Measurements from ENCODE around the gene MARF1. TPM values are rescaled to one million over a fixed set of nuclear protein-coding genes. Genes with fewer than 3 reads are reported as not detected.
A peak's percentile ranks its signal among the peaks of the same experiment; 100 is the strongest.
"Not testable (repeated sequence)": the region's sequence is repeated elsewhere in the genome, so short reads cannot be mapped to it uniquely, and the experiment has no call there.

The MARF1 gene
- total RNA-seq, 4 donors from 2014 or later: 32.0 to 52.6 (median 41.1) TPM

GRCh38 chr16:15674571-15674970 lies 31.6 kb upstream of the MARF1 start:
- TF ChIP-seq CTCF (IDR thresholded peaks at IDR 0.05): no peak
- TF ChIP-seq EP300 (IDR thresholded peaks at IDR 0.05; ENCODE audit: low read depth): no peak
- no peak for TF ChIP-seq POLR2A (IDR thresholded peaks at IDR 0.05)
- no peak for TF ChIP-seq POLR2AphosphoS5 (IDR thresholded peaks at IDR 0.05)
- DNase-seq: no peak
- 92 to 94% methylated on average over 6 to 7 of the region's 7 CpGs for WGBS, 2 donors (ENCODE audit: low coverage in 1 of 2)
- no peak overlapping the region for H3K4me3 ChIP-seq
- H3K27ac ChIP-seq: peak overlapping the region in 1 of 4 donors; percentile 87
- peaks cover 0 to 13% (median 5%) of the 10 kb centered on the region in 4 donors for H3K36me3 ChIP-seq
- intact Hi-C loops (cut with DNase I; ENCODE audit: low total_unique reads): no loop called here
- in situ Hi-C loops (cut with MboI; ENCODE audit: low pct_ligation_motif_present in 1 of 4, low pct_unique_long_range_greater_than_20kb in 1 of 4, low sequenced_read_pairs in 3 of 4): no loop called here
- peaks cover 10 to 23% (median 17%) of the 10 kb centered on the region in 4 donors for H3K4me1 ChIP-seq
- no peaks in the 10 kb centered on the region for H3K9me3 ChIP-seq
- no peaks in the 10 kb centered on the region for H3K27me3 ChIP-seq

- Histone ChIP-seq H3K4me1 (peaks cover 10 to 23% (median 17%) of the 10 kb centered on the region in 4 donors), H3K27ac (peak overlapping the region; percentile 84 to 92 (median 88)), H3K4me3 (no peak overlapping the region), H3K36me3 (peaks cover 0 to 16% (median 8%) of the 10 kb centered on the region in 4 donors), H3K27me3 (no peaks in the 10 kb centered on the region), H3K9me3 (no peaks in the 10 kb centered on the region)
- DNase-seq: peak; percentile 86
- in situ Hi-C loops (cut with MboI; ENCODE audit: low pct_ligation_motif_present in 1 of 4, low pct_unique_long_range_greater_than_20kb in 1 of 4, low sequenced_read_pairs in 3 of 4) (no loop called here), intact Hi-C loops (cut with DNase I; ENCODE audit: low total_unique reads) (no loop called here)
- TF ChIP-seq POLR2A (IDR thresholded peaks at IDR 0.05) (no peak), POLR2AphosphoS5 (IDR thresholded peaks at IDR 0.05) (peak; percentile 83 to 87 (median 85)), CTCF (IDR thresholded peaks at IDR 0.05) (no peak), EP300 (IDR thresholded peaks at IDR 0.05; ENCODE audit: low read depth) (peak; percentile 65)
- WGBS, 2 donors (ENCODE audit: low coverage in 1 of 2): 11 to 23% methylated on average over 3 to 20 of the region's 20 CpGs
Observed at GRCh38 chr16:15672514-15673167, 29.7 kb upstream of the MARF1 start.

- intact Hi-C loops (cut with DNase I; ENCODE audit: low total_unique reads): not testable (repeated sequence)
Observed at GRCh38 chr16:15672127-15672513, 29.2 kb upstream of the MARF1 start.

GRCh38 chr16:15671530-15672117 lies 28.7 kb upstream of the MARF1 start:
- Histone ChIP-seq H3K4me1 (peaks cover 10 to 23% (median 17%) of the 10 kb centered on the region in 4 donors), H3K27ac (peak overlapping the region; percentile 84 to 92 (median 88))
- in situ Hi-C loops (cut with MboI; ENCODE audit: low pct_ligation_motif_present in 1 of 4, low pct_unique_long_range_greater_than_20kb in 1 of 4, low sequenced_read_pairs in 3 of 4): no loop called here

More at GRCh38 chr16:15672127-15672513, 29.2 kb upstream of the MARF1 start:
- DNase-seq; H3K4me3 ChIP-seq; H3K9me3 ChIP-seq; in situ Hi-C loops (cut with MboI; ENCODE audit: low pct_ligation_motif_present in 1 of 4, low pct_unique_long_range_greater_than_20kb in 1 of 4, low sequenced_read_pairs in 3 of 4); H3K27me3 ChIP-seq: not testable (repeated sequence)
- Histone ChIP-seq H3K27ac (peak overlapping the region; percentile 84 to 92 (median 88)), H3K4me1 (peaks cover 10 to 23% (median 17%) of the 10 kb centered on the region in 4 donors), H3K36me3 (peaks cover 0 to 21% (median 10%) of the 10 kb centered on the region in 4 donors)
- WGBS, 2 donors (ENCODE audit: low coverage in 1 of 2): 91 to 98% methylated on average over 6 to 10 of the region's 10 CpGs

More at GRCh38 chr16:15671530-15672117, 28.7 kb upstream of the MARF1 start:
- no peaks in the 10 kb centered on the region for H3K27me3 ChIP-seq
- TF ChIP-seq EP300 (IDR thresholded peaks at IDR 0.05; ENCODE audit: low read depth) (no peak), POLR2A (IDR thresholded peaks at IDR 0.05) (no peak), POLR2AphosphoS5 (IDR thresholded peaks at IDR 0.05) (no peak), CTCF (IDR thresholded peaks at IDR 0.05) (no peak)
- no peak overlapping the region for H3K4me3 ChIP-seq
- 90 to 96% methylated on average over 3 to 8 of the region's 8 CpGs for whole genome bisulfite sequencing, 2 donors (ENCODE audit: low coverage in 1 of 2)
- intact Hi-C loops (cut with DNase I; ENCODE audit: low total_unique reads): no loop called here
- DNase-seq: no peak
- no peaks in the 10 kb centered on the region for H3K9me3 ChIP-seq
- peaks cover 0 to 26% (median 12%) of the 10 kb centered on the region in 4 donors for H3K36me3 ChIP-seq

All from transverse colon (tissue), 4 donors.